CD14-positive monocyte (primary cell): ENCODE measurements around the gene DTNA. TPM values are rescaled to one million over a fixed set of nuclear protein-coding genes. Genes with fewer than 3 reads are reported as not detected.

Source experiments
- DNase-seq, 3 donors: peaks; one replicate each; pipeline ENCODE4 v3.0.0-alpha.2; 2011 to 2022
- H2AFZ ChIP-seq: 2 replicates; pipeline ENCODE4 v1.6.0; 2012; ENCODE audit warnings: mild to moderate bottlenecking, low read depth, low read length, inconsistent platforms; ENCODE audit not compliant: insufficient read depth, poor library complexity, severe bottlenecking
- H3K27ac ChIP-seq, 2 donors: 1 replicate in 1 of 2; 2 replicates in 1 of 2; pipeline ENCODE4 v1.5.1; 2012 to 2013; ENCODE audit warnings: low read length in 2 of 2, control low read depth in 1 of 2, inconsistent platforms in 1 of 2, low read depth in 1 of 2, mild to moderate bottlenecking in 1 of 2
- H3K27me3 ChIP-seq, 2 donors: one replicate each; pipeline versions ENCODE4 v1.6.0 to v1.6.1; 2011 to 2013; ENCODE audit warnings: low read length in 2 of 2; ENCODE audit not compliant: control insufficient read depth in 2 of 2, insufficient read depth in 2 of 2
- H3K36me3 ChIP-seq, 2 donors: replicated peaks in 1 of 2; 1 replicate in 1 of 2; 2 replicates in 1 of 2; pipeline versions ENCODE4 v1.5.1 to v1.6.1; 2012 to 2013; ENCODE audit warnings: low read length in 2 of 2, control low read depth in 1 of 2, inconsistent platforms in 1 of 2, mild to moderate bottlenecking in 1 of 2; ENCODE audit not compliant: insufficient read depth in 2 of 2, control insufficient read depth in 1 of 2
- H3K4me1 ChIP-seq, 2 donors: 1 replicate in 1 of 2; 2 replicates in 1 of 2; pipeline versions ENCODE4 v1.5.1 to v1.6.1; 2012 to 2013; ENCODE audit warnings: low read length in 2 of 2, control low read depth in 1 of 2, inconsistent platforms in 1 of 2, mild to moderate bottlenecking in 1 of 2, moderate library complexity in 1 of 2; ENCODE audit not compliant: insufficient read depth in 2 of 2, control insufficient read depth in 1 of 2
- H3K4me2 ChIP-seq: replicated peaks from 2 replicates; pipeline ENCODE3; 2012; ENCODE audit warnings: low read length, moderate library complexity, mild to moderate bottlenecking; ENCODE audit not compliant: poor library complexity, severe bottlenecking; ENCODE audit errors: extremely low read depth
- H3K4me3 ChIP-seq, 3 experiments: fragments of 200-600 bp in 1 of 3; sonication (generic) in 1 of 3; replicated peaks in 1 of 3; 1 replicate in 2 of 3; 2 replicates in 1 of 3; pipeline ENCODE4 v1.5.1; 2011 to 2013; ENCODE audit warnings: low read length in 3 of 3, mild to moderate bottlenecking in 3 of 3, control low read depth in 2 of 3, low read depth in 2 of 3, inconsistent platforms in 1 of 3, moderate library complexity in 1 of 3
- H3K79me2 ChIP-seq: 2 replicates; pipeline ENCODE4 v1.6.0; 2012; ENCODE audit warnings: mild to moderate bottlenecking, control low read depth, inconsistent platforms, low read length, moderate library complexity; ENCODE audit not compliant: insufficient read depth
- H3K9ac ChIP-seq: 2 replicates; pipeline ENCODE4 v1.6.0; 2017; ENCODE audit warnings: low read length, mild to moderate bottlenecking; ENCODE audit not compliant: insufficient read depth, poor library complexity, severe bottlenecking
- H3K9me3 ChIP-seq, 2 donors: replicated peaks in 1 of 2; 1 replicate in 1 of 2; 2 replicates in 1 of 2; pipeline versions ENCODE4 v1.5.1 to v1.6.1; 2012 to 2013; ENCODE audit warnings: low read length in 2 of 2, control low read depth in 1 of 2; ENCODE audit not compliant: control insufficient read depth in 1 of 2, insufficient read depth in 1 of 2
- H4K20me1 ChIP-seq: 2 replicates; pipeline ENCODE4 v1.6.0; 2012; ENCODE audit warnings: mild to moderate bottlenecking, low read length, control low read depth, moderate library complexity; ENCODE audit not compliant: insufficient read depth
- H3K27ac Mint-ChIP-seq, 7 donors: one replicate each; pipeline ENCODE4 v1.8.0; 2020; ENCODE audit warnings: mild to moderate bottlenecking in 7 of 7, mixed read lengths in 7 of 7, moderate library complexity in 6 of 7, inconsistent platforms in 2 of 7
- H3K27me3 Mint-ChIP-seq, 3 donors: one replicate each; pipeline ENCODE4 v1.8.0; 2021 to 2022; ENCODE audit warnings: low read depth in 3 of 3, mild to moderate bottlenecking in 3 of 3, mixed read lengths in 3 of 3, moderate library complexity in 3 of 3, inconsistent platforms in 1 of 3
- H3K36me3 Mint-ChIP-seq, 2 donors: one replicate each; pipeline ENCODE4 v1.8.0; 2020; ENCODE audit warnings: mixed read lengths in 2 of 2, inconsistent platforms in 1 of 2, mild to moderate bottlenecking in 1 of 2
- H3K4me1 Mint-ChIP-seq: one replicate; pipeline ENCODE4 v1.8.0; 2020; ENCODE audit warnings: mild to moderate bottlenecking, mixed read lengths
- H3K4me3 Mint-ChIP-seq, 2 donors: one replicate each; pipeline ENCODE4 v1.8.0; 2020; ENCODE audit warnings: mild to moderate bottlenecking in 2 of 2, mixed read lengths in 2 of 2, moderate library complexity in 1 of 2
- H3K9me3 Mint-ChIP-seq, 7 donors: one replicate each; pipeline ENCODE4 v1.8.0; 2020 to 2022; ENCODE audit warnings: mixed read lengths in 7 of 7, mild to moderate bottlenecking in 6 of 7, moderate library complexity in 6 of 7, inconsistent platforms in 2 of 7
- CTCF ChIP-seq: fragments of 200-600 bp; IDR thresholded peaks from one replicate; pipeline ENCODE4 v1.8.0; 2022; ENCODE audit warnings: antibody characterized with exemption, mild to moderate bottlenecking
- WGBS: methylation state at CpG from one replicate; pipeline ENCODE4 v1.1.5; 2013; ENCODE audit warnings: missing lambda C conversion rate; ENCODE audit not compliant: insufficient coverage; 5-methylcytosine and 5-hydroxymethylcytosine counted together
- intact Hi-C, 2 donors: fragments of 100-400 bp; cut with micrococcal nuclease; formaldehyde crosslinking; loops; one replicate each; pipeline versions ENCODE4 v1.15.0 to v1.15.1; 2023
- polyA plus RNA-seq, 3 donors: library from polyadenylated mRNA; depleted of rRNA in 1 of 3; unstranded in 2 of 3; stranded (reverse) in 1 of 3; fragments of 300-500 nt in 2 of 3; fragments of >200 nt in 1 of 3; fragmentation: Illumina TruSeq in 2 of 3; gene quantifications; 1 replicate in 2 of 3; 2 replicates in 1 of 3; pipeline ENCODE4 v1.2.3, GENCODE V29; 2012 to 2021

The DTNA gene
- polyA plus RNA-seq, 3 donors = 0.53 to 2.3 (median 0.76) TPM

- Mint-ChIP-seq H3K27me3 (peaks cover 0 to 2% (median 0%) of the 10 kb centered on the region in 3 donors), H3K27ac (no peak overlapping the region), H3K36me3 (no peaks in the 10 kb centered on the region), H3K4me3 (no peak overlapping the region), H3K9me3 (peaks cover 0 to 5% (median 3%) of the 10 kb centered on the region in 7 donors), H3K4me1 (peaks cover 4% of the 10 kb centered on the region)
- Histone ChIP-seq H3K27me3 (no peaks in the 10 kb centered on the region), H3K79me2 (no peaks in the 10 kb centered on the region), H2AFZ (no peak overlapping the region), H4K20me1 (no peaks in the 10 kb centered on the region), H3K9me3 (no peaks in the 10 kb centered on the region), H3K9ac (no peak overlapping the region), H3K36me3 (no peaks in the 10 kb centered on the region), H3K4me2 (no peak overlapping the region), H3K27ac (no peak overlapping the region), H3K4me3 (no peak overlapping the region), H3K4me1 (no peaks in the 10 kb centered on the region)
- no CpG with 5 or more reads among the region's 2 CpGs for WGBS
- intact Hi-C loops = no loop called here
- no peak for DNase-seq
- no peak for TF ChIP-seq CTCF
These were observed 124.8 kb downstream of the DTNA start for GRCh38 chr18:34834897-34835296.

- Histone ChIP-seq H3K36me3 (no peaks in the 10 kb centered on the region), H3K4me2 (no peak overlapping the region), H3K4me3 (no peak overlapping the region), H3K9ac (no peak overlapping the region), H3K79me2 (no peaks in the 10 kb centered on the region), H4K20me1 (no peaks in the 10 kb centered on the region), H3K27ac (no peak overlapping the region), H3K4me1 (no peaks in the 10 kb centered on the region), H2AFZ (no peak overlapping the region), H3K9me3 (no peaks in the 10 kb centered on the region), H3K27me3 (no peaks in the 10 kb centered on the region)
- Mint-ChIP-seq H3K4me1 (peaks cover 4% of the 10 kb centered on the region), H3K36me3 (no peaks in the 10 kb centered on the region), H3K4me3 (no peak overlapping the region), H3K9me3 (peaks cover 0 to 5% (median 3%) of the 10 kb centered on the region in 7 donors), H3K27me3 (peaks cover 0 to 2% (median 0%) of the 10 kb centered on the region in 3 donors), H3K27ac (no peak overlapping the region)
- 71% methylated on average over 1 of the region's 3 CpGs for WGBS
- no peak for DNase-seq
- intact Hi-C loops = no loop called here
- no peak for TF ChIP-seq CTCF
These were observed 125.4 kb downstream of the DTNA start for GRCh38 chr18:34835466-34835865.
